Measurements from ENCODE around the gene USO1.
"Not testable (repeated sequence)": the region's sequence is repeated elsewhere in the genome, so short reads cannot be mapped to it uniquely, and the experiment has no call there.

USO1 gene

DNA sequence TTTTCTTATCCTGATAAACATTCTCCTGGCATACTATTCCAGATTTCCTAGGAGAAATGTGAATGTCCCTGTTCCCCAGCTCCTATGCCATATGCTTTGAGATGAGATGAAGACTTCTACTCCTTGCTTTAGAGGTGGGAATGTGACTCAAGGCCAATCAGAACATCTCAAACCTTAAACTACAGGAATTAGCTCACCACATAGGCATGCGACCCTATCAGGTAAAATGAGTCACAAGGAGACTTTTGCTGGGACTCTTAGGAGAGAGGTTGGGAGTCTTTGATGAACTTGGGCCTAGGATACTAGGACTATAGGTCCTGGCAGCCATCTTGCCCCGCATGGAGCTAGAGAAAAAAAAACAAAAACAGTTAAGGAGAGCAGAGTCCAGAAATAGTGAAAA lies 5.8 kb upstream of the USO1 start:
- TF ChIP-seq, protein P1, sequence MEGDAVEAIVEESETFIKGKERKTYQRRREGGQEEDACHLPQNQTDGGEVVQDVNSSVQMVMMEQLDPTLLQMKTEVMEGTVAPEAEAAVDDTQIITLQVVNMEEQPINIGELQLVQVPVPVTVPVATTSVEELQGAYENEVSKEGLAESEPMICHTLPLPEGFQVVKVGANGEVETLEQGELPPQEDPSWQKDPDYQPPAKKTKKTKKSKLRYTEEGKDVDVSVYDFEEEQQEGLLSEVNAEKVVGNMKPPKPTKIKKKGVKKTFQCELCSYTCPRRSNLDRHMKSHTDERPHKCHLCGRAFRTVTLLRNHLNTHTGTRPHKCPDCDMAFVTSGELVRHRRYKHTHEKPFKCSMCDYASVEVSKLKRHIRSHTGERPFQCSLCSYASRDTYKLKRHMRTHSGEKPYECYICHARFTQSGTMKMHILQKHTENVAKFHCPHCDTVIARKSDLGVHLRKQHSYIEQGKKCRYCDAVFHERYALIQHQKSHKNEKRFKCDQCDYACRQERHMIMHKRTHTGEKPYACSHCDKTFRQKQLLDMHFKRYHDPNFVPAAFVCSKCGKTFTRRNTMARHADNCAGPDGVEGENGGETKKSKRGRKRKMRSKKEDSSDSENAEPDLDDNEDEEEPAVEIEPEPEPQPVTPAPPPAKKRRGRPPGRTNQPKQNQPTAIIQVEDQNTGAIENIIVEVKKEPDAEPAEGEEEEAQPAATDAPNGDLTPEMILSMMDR (IDR thresholded peaks at IDR 0.05; ENCODE audit: low read depth, low read length): no peak
- no peaks in the 10 kb centered on the region for H3K27me3 ChIP-seq
- peaks cover 3% of the 10 kb centered on the region; the same call in 1 of the 2 replicates for H3K4me1 ChIP-seq
- no peaks in the 10 kb centered on the region for H3K36me3 ChIP-seq
- DNase-seq: no peak
- no peaks in the 10 kb centered on the region for H3K9me3 ChIP-seq
- no peak overlapping the region for H3K4me3 ChIP-seq (ENCODE audit: low read depth, low read length)

DNA sequence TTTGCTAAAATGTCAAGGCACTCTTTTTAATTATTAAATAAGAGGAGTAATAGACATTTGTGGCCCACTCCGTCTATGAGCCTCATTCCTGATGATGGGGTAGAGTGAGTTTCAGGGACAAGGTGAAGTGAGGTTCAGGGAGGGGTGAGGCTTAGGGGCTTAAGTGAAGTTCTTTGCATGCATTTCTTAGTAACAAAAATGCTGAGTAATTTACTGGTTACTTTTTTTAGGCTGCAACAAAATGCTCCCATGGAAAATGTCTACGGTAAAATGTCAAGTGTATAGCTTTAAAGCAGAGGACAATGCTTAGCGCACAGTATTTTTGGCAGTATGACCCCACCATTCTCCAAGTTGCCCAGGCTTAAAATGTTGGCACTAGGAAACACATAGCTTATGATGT lies 2.0 kb upstream of the USO1 start:
- TF ChIP-seq, protein P1 (IDR thresholded peaks at IDR 0.05; ENCODE audit: low read depth, low read length): no peak
- H3K4me3 ChIP-seq (ENCODE audit: low read depth, low read length): no peak overlapping the region

DNA sequence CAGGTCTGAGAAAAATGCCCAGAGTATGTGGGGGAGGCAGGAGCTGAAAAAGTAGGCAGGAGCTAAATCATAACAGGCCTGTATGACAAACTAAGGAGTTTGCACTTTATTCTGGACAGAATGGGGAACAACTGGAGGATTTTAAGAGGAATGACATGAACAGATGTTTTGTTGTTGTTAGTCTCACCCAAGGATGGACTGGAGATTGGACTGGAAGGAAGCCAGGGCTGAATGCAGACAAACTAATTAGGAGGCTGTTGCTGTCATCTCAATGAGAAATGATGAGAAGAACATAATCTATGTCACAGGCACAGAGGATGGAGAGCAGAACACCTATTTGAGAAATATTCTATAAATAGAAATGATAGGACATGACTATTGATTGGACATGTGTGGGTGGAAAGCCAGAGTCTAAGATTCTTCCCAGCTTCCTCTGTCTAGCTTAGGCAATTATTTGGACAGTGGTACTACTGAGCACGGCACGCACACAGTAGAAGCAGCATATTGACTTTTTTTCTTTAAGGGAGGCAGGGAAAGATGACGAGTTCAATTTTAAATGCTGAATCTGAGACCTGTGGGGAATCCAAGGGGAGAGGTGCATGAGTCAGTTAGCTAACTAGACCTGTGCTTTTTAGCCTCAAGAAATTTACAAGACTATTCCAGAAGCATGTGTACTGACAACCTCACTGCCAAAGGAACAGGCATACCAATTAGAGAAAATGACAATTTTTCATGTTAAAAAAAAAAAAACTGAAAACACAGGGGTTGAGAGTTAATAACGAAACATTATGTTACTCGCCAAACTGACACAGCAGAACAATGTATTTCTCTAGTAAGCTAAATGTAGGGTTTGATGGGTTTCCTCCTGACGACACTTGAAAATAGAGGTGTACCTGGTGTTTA lies 963 bp upstream of the USO1 start:
- H3K4me1 ChIP-seq: peaks cover 3% of the 10 kb centered on the region; the same call in 1 of the 2 replicates
- peak; percentile 31 for DNase-seq
- H3K4me3 ChIP-seq (ENCODE audit: low read depth, low read length): peak overlapping the region; percentile 87
- no peaks in the 10 kb centered on the region for H3K27me3 ChIP-seq
- peaks cover 2% of the 10 kb centered on the region; the same call in 1 of the 2 replicates for H3K36me3 ChIP-seq
- TF ChIP-seq, protein P1 (IDR thresholded peaks at IDR 0.05; ENCODE audit: low read depth, low read length): no peak
- H3K9me3 ChIP-seq: no peaks in the 10 kb centered on the region

More for the DNA sequence above, 2.0 kb upstream of the USO1 start:
- peaks cover 3% of the 10 kb centered on the region; the same call in 1 of the 2 replicates for H3K4me1 ChIP-seq
- H3K27me3 ChIP-seq: no peaks in the 10 kb centered on the region
- DNase-seq: no peak
- peaks cover 2% of the 10 kb centered on the region; the same call in 1 of the 2 replicates for H3K36me3 ChIP-seq
- no peaks in the 10 kb centered on the region for H3K9me3 ChIP-seq

DNA sequence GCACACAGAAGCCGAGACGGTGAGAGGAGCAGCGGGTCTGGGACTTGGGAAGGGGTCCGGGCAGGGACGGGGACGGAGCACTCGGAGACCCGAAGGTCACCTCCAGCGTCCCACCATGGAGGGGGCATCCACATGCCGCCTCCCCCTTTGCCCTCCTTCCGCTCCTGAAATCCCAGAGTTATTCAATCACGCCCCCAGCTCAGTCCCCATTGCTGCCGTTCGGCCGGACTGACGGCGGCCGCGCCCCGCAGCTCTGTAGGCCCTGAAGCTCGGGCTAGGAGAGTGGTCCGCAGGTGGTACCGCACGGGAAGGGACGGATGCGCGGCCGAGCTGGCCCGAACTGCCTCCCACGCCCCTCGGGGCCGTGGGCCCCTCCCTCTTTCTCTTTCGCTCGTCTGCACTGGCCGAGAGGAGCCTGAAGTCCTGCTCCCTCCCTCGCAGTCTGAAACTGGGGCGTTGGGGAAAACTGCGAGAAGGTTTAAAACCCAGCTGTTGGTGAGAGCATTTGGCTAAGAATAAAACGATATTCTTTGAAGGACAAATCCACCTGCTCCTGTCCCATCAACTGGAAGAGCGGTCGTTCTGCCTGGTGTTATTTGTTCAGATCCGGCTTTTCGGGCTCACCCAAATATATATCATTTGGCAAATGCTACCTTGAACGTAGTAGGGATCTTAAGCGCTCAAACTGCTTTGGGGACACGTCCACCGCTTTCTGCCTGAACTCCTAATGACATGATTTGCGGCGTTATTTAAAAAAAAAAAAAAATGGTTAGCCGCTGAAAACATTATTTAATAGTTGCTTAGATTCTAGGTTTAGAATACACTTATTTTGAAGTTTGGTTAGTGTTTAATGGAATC lies 719 bp downstream of the USO1 start:
- TF ChIP-seq, protein P1 (IDR thresholded peaks at IDR 0.05; ENCODE audit: low read depth, low read length): no peak
- DNase-seq: peak; percentile 74
- H3K9me3 ChIP-seq: no peaks in the 10 kb centered on the region
- H3K27me3 ChIP-seq: no peaks in the 10 kb centered on the region
- peaks cover 3% of the 10 kb centered on the region; the same call in 1 of the 2 replicates for H3K4me1 ChIP-seq
- peak overlapping the region; percentile 92 for H3K4me3 ChIP-seq (ENCODE audit: low read depth, low read length)
- H3K36me3 ChIP-seq: peaks cover 2% of the 10 kb centered on the region; the same call in 1 of the 2 replicates

DNA sequence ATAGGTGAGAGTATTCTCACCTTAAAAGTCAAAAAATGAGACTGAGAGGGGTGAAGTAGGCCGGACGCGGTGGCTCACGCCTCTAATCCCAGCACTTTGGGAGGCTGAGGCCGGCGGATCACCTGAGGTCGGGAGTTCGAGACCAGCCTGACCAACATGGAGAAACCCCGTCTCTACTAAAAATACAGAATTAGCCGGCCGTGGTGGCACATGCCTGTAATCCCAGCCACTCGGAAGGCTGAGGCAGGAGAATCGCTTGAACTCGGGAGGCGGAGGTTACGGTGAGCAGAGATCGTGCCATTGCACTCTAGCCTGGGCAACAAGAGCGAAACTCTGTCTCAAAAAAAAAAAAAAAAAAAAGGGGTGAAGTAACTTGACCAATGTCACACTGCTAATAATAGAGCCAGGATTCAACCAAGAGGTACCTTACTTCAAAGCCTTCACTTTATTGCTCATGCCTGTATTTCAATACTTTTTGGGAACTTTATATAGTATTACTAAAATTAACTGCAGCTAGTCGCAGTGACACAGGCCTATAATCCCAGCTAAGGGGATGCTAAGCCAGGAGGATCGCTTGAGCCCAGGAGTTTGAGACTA lies 1.7 kb downstream of the USO1 start:
- not testable (repeated sequence) for DNase-seq, H3K36me3 ChIP-seq, H3K4me1 ChIP-seq, H3K27me3 ChIP-seq, H3K9me3 ChIP-seq
- H3K4me3 ChIP-seq (ENCODE audit: low read depth, low read length): peak overlapping the region; percentile 92

DNA sequence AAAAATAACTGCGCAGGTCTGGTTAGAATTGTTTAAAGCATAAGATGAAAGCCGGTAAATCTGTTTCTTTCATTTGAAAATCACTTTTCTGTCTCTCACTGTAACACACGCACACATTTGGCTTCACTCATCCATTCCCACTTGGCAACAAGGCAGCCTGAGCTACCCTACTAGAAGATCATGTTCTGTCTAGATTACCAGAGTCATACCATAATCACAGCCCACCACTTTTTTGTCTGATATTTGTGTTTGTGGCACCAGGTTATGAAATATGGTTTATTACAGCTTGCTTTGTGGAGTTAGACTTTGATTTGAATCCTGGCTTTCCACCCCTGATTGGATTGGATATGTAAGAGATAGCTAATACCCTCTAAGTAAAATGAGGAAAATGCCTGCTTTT lies 2.2 kb downstream of the USO1 start:
- H3K4me3 ChIP-seq (ENCODE audit: low read depth, low read length): no peak overlapping the region

More for the DNA sequence above, 2.2 kb downstream of the USO1 start:
- H3K27me3 ChIP-seq: no peaks in the 10 kb centered on the region
- H3K9me3 ChIP-seq: no peaks in the 10 kb centered on the region
- peaks cover 3% of the 10 kb centered on the region; the same call in 1 of the 2 replicates for H3K4me1 ChIP-seq
- TF ChIP-seq, protein P1 (IDR thresholded peaks at IDR 0.05; ENCODE audit: low read depth, low read length): no peak
- H3K36me3 ChIP-seq: peaks cover 2% of the 10 kb centered on the region; the same call in 1 of the 2 replicates
- no peak for DNase-seq
